H1 (cell line): Measurements from ENCODE around the gene FNIP2. TPM values are rescaled to one million over a fixed set of nuclear protein-coding genes. Genes with fewer than 3 reads are reported as not detected.

Experiments used
- CTCF ChIA-PET: fragments of 300-600 bp; sonication (Branson Sonifier 250); formaldehyde crosslinking; loops from one replicate; lab custom pipeline; 2021; ENCODE audit not compliant: partially characterized antibody; lab: Charles Lee
- POLR2A ChIA-PET: fragments of 300-600 bp; sonication (Branson Sonifier 250); formaldehyde crosslinking; loops from one replicate; lab custom pipeline; 2021; ENCODE audit warnings: inconsistent platforms; ENCODE audit not compliant: partially characterized antibody; lab: Charles Lee
- DNase-seq, 2 experiments: peaks; one replicate each; pipeline versions ENCODE4 v3.0.0 to v3.0.0-alpha.2; 2010 to 2022; ENCODE audit warnings: low spot score in 2 of 2, low read depth in 1 of 2, mixed read lengths in 1 of 2
- FAIRE-seq: peaks from 2 replicates; lab custom pipeline; 2011; peaks lifted over from hg19 to GRCh38; lab: Jason Lieb, UNC
- H2AFZ ChIP-seq: 2 replicates; pipeline ENCODE4 v1.8.1; 2012; ENCODE audit warnings: low read length, inconsistent platforms
- H2AK5ac ChIP-seq: 2 replicates; pipeline ENCODE4 v1.6.1; 2013; ENCODE audit warnings: low read depth, low read length
- H2BK120ac ChIP-seq: replicated peaks from 2 replicates; pipeline ENCODE3; 2013; ENCODE audit warnings: low read depth, low read length, inconsistent platforms
- H2BK12ac ChIP-seq: 2 replicates; pipeline ENCODE4 v1.6.1; 2013; ENCODE audit warnings: low read depth, low read length
- H2BK15ac ChIP-seq: 2 replicates; pipeline ENCODE4 v1.6.1; 2013; ENCODE audit warnings: low read length
- H2BK20ac ChIP-seq: 2 replicates; pipeline ENCODE4 v1.6.1; 2013; ENCODE audit warnings: low read length
- H2BK5ac ChIP-seq: 2 replicates; pipeline ENCODE4 v1.6.1; 2013; ENCODE audit warnings: low read depth, low read length
- H3K14ac ChIP-seq: 2 replicates; pipeline ENCODE4 v1.6.1; 2013; ENCODE audit warnings: inconsistent platforms; ENCODE audit not compliant: insufficient read length
- H3K18ac ChIP-seq: 2 replicates; pipeline ENCODE4 v1.6.1; 2013; ENCODE audit warnings: low read length; ENCODE audit errors: extremely low read depth
- H3K23ac ChIP-seq: 2 replicates; pipeline ENCODE4 v1.6.1; 2013; ENCODE audit warnings: inconsistent platforms; ENCODE audit not compliant: insufficient read length
- H3K23me2 ChIP-seq: 2 replicates; pipeline ENCODE4 v1.6.1; 2013; ENCODE audit warnings: low read depth, low read length
- H3K27ac ChIP-seq: 2 replicates; pipeline ENCODE4 v1.6.1; 2011; ENCODE audit warnings: low read depth, low read length, inconsistent platforms
- H3K27me3 ChIP-seq, 4 experiments: replicated peaks in 1 of 4; 1 replicate in 1 of 4; 2 replicates in 3 of 4; pipeline versions ENCODE4 v1.6.1 to v1.8.1; 2011 to 2013; ENCODE audit warnings: low read length in 3 of 4, mild to moderate bottlenecking in 3 of 4, inconsistent platforms in 2 of 4, mixed read lengths in 2 of 4, moderate library complexity in 1 of 4; ENCODE audit not compliant: control insufficient read depth in 3 of 4, insufficient read depth in 3 of 4; ENCODE audit errors: extremely low read depth in 1 of 4
- H3K36me3 ChIP-seq, 4 experiments: 2 replicates each; pipeline versions ENCODE4 v1.6.1 to v1.8.1; 2011 to 2013; ENCODE audit warnings: mild to moderate bottlenecking in 4 of 4, low read length in 3 of 4, moderate library complexity in 2 of 4, control low read depth in 1 of 4, inconsistent platforms in 1 of 4; ENCODE audit not compliant: insufficient read depth in 4 of 4, control insufficient read depth in 2 of 4
- H3K4ac ChIP-seq: replicated peaks from 2 replicates; pipeline ENCODE3; 2013; ENCODE audit warnings: low read length, low read depth, mixed read lengths, inconsistent platforms; ENCODE audit not compliant: insufficient read length
- H3K4me1 ChIP-seq, 4 experiments: replicated peaks in 1 of 4; 1 replicate in 1 of 4; 2 replicates in 3 of 4; pipeline versions ENCODE4 v1.6.1 to v1.8.1; 2011 to 2013; ENCODE audit warnings: low read length in 3 of 4, inconsistent platforms in 2 of 4, mixed read lengths in 1 of 4; ENCODE audit not compliant: insufficient read depth in 4 of 4, control insufficient read depth in 3 of 4
- H3K4me2 ChIP-seq, 2 experiments: 2 replicates each; pipeline versions ENCODE4 v1.6.1 to v1.8.1; 2011 to 2013; ENCODE audit warnings: low read depth in 2 of 2, low read length in 2 of 2, control low read depth in 1 of 2, inconsistent platforms in 1 of 2, mild to moderate bottlenecking in 1 of 2; ENCODE audit not compliant: insufficient read depth in 1 of 2
- H3K4me3 ChIP-seq, 4 experiments: fragments of 200-600, 300-600 bp in 1 of 4; sonication (generic), shearing (Covaris generic), sonication (Bioruptor Twin) in 1 of 4; 2 replicates each; pipeline versions ENCODE4 v1.5.1 to v1.8.1; 2011 to 2016; ENCODE audit warnings: low read length in 4 of 4, low read depth in 3 of 4, control low read depth in 2 of 4, inconsistent platforms in 2 of 4, mild to moderate bottlenecking in 2 of 4, mixed read lengths in 1 of 4, moderate library complexity in 1 of 4; ENCODE audit not compliant: insufficient read depth in 2 of 4; ENCODE audit errors: extremely low read depth in 1 of 4
- H3K56ac ChIP-seq: replicated peaks from 2 replicates; pipeline ENCODE3; 2013; ENCODE audit warnings: low read depth, mild to moderate bottlenecking, mixed read lengths, low read length, inconsistent platforms; ENCODE audit not compliant: insufficient read length
- H3K79me1 ChIP-seq: 2 replicates; pipeline ENCODE4 v1.6.1; 2013; ENCODE audit warnings: low read depth, low read length, control low read depth
- H3K79me2 ChIP-seq, 2 experiments: 2 replicates each; pipeline versions ENCODE4 v1.6.1 to v1.8.1; 2012 to 2013; ENCODE audit warnings: low read length in 2 of 2, mild to moderate bottlenecking in 2 of 2, inconsistent platforms in 1 of 2; ENCODE audit not compliant: insufficient read depth in 2 of 2, control insufficient read depth in 1 of 2
- H3K9ac ChIP-seq, 4 experiments: replicated peaks in 1 of 4; 1 replicate in 1 of 4; 2 replicates in 3 of 4; pipeline versions ENCODE4 v1.6.1 to v1.8.1; 2011 to 2013; ENCODE audit warnings: low read depth in 3 of 4, low read length in 3 of 4, control low read depth in 2 of 4, mild to moderate bottlenecking in 2 of 4, moderate library complexity in 2 of 4, inconsistent platforms in 1 of 4; ENCODE audit errors: extremely low read depth in 1 of 4
- H3K9me3 ChIP-seq, 2 experiments: 2 replicates each; pipeline versions ENCODE4 v1.6.1 to v1.8.1; 2012 to 2013; ENCODE audit warnings: mild to moderate bottlenecking in 2 of 2, moderate library complexity in 2 of 2, control low read depth in 1 of 2, inconsistent platforms in 1 of 2, low read depth in 1 of 2, low read length in 1 of 2, mixed read lengths in 1 of 2; ENCODE audit not compliant: insufficient read depth in 2 of 2
- H4K20me1 ChIP-seq, 2 experiments: replicated peaks in 1 of 2; 2 replicates each; pipeline versions ENCODE3 to v1.8.1; 2011 to 2013; ENCODE audit warnings: inconsistent platforms in 2 of 2, low read length in 2 of 2, mild to moderate bottlenecking in 1 of 2; ENCODE audit not compliant: insufficient read depth in 2 of 2, control insufficient read depth in 1 of 2
- H4K5ac ChIP-seq: 2 replicates; pipeline ENCODE4 v1.6.1; 2013; ENCODE audit warnings: low read length, low read depth, mixed read lengths, inconsistent platforms; ENCODE audit not compliant: insufficient read length
- H4K8ac ChIP-seq: 2 replicates; pipeline ENCODE4 v1.8.0; 2013; ENCODE audit warnings: mild to moderate bottlenecking, moderate library complexity, low read length, inconsistent platforms; ENCODE audit not compliant: insufficient read depth; ENCODE audit errors: extremely low read depth
- H4K91ac ChIP-seq: replicated peaks from 2 replicates; pipeline ENCODE3; 2013; ENCODE audit warnings: low read length, mixed read lengths, inconsistent platforms; ENCODE audit not compliant: insufficient read length
- RXRA ChIP-seq: IDR thresholded peaks from 2 replicates; pipeline ENCODE4 v1.6.1; 2011; ENCODE audit warnings: low read depth, mild to moderate bottlenecking, low read length, moderate library complexity; ENCODE audit not compliant: insufficient read depth
- WGBS, 2 experiments: shearing (Covaris generic) in 1 of 2; methylation state at CpG; one replicate each; pipeline versions ENCODE4 v1.1.6 to v1.1.7; 2013 to 2015; ENCODE audit warnings: low lambda C conversion rate in 2 of 2, mixed read lengths in 2 of 2, inconsistent platforms in 1 of 2, low coverage in 1 of 2, missing lambda C conversion rate in 1 of 2; ENCODE audit not compliant: insufficient replicate concordance in 2 of 2, insufficient coverage in 1 of 2, insufficient read length in 1 of 2; ENCODE audit errors: extremely low coverage in 1 of 2, missing lambda C conversion rate in 1 of 2; 5-methylcytosine and 5-hydroxymethylcytosine counted together
- polyA plus RNA-seq, 7 experiments: library from polyadenylated mRNA; depleted of rRNA in 3 of 7; stranded (reverse) in 5 of 7; unstranded in 2 of 7; fragments of >200 nt in 5 of 7; fragments of 200-250 nt in 2 of 7; gene quantifications; 1 replicate in 5 of 7; 2 replicates in 1 of 7; 4 replicates in 1 of 7; pipeline versions ENCODE4 v1.2.1 to v1.2.3, GENCODE V29; 2011 to 2013; ENCODE audit warnings: missing spikeins in 2 of 7, mixed read lengths in 2 of 7
- total RNA-seq: library from RNA; stranded (reverse); fragmentation: NEBNext Ultra II Directional; extraction: Animal tissue kit (Norgen Biotek cat#: 25700); gene quantifications from 2 replicates; pipeline ENCODE4 v1.2.1, GENCODE V29; 2021

FNIP2 gene
- total and polyA plus RNA-seq, 2 of the 8 experiments (the other 6 are each of a cell fraction or from before 2014, with no cell fraction given), result 4.0 to 13.0 TPM

- H3K18ac ChIP-seq, result no peak overlapping the region
- H2BK5ac ChIP-seq, result no peak overlapping the region
- H2BK20ac ChIP-seq, result no peak overlapping the region
- no peak overlapping the region for H3K23ac ChIP-seq
- H2BK120ac ChIP-seq, result no peak overlapping the region
- FAIRE-seq, result no peak
- H3K14ac ChIP-seq, result no peak overlapping the region
- no peak overlapping the region for H3K56ac ChIP-seq
- no peak overlapping the region for H2BK12ac ChIP-seq
- 96% methylated on average over 4 of the region's 4 CpGs; no CpG with 5 or more reads in 1 of the 2 experiments for WGBS, 2 experiments
- H3K4ac ChIP-seq, result no peak overlapping the region
- no peaks in the 10 kb centered on the region for H3K9me3 ChIP-seq
- no peaks in the 10 kb centered on the region for H3K23me2 ChIP-seq
- no peak overlapping the region for H3K9ac ChIP-seq
- H3K4me2 ChIP-seq, result no peak overlapping the region
- no peak overlapping the region for H4K5ac ChIP-seq
- no peak overlapping the region for H2AFZ ChIP-seq
- no peaks in the 10 kb centered on the region for H3K79me2 ChIP-seq
- POLR2A ChIA-PET, result interaction anchor here (0.6 to 0.7 kb wide), 2 partner anchors 10 to 116 kb away, joined by 3 read pairs; no protein-coding TSS in a partner anchor
- no peaks in the 10 kb centered on the region for H3K79me1 ChIP-seq
- H2AK5ac ChIP-seq, result no peak overlapping the region
- H3K27me3 ChIP-seq, result no peaks in the 10 kb centered on the region
- TF ChIP-seq RXRA, result no peak
- TF ChIP-seq, all 59 proteins: peak for 0
- Histone ChIP-seq H4K91ac (no peak overlapping the region), H4K8ac (no peak overlapping the region), H3K36me3 (no peaks in the 10 kb centered on the region), H2BK15ac (no peak overlapping the region), H3K4me3 (no peak overlapping the region), H3K4me1 (peaks cover 0 to 6% (median 2%) of the 10 kb centered on the region in 4 experiments; a peak in 4 of 7 replicates), H3K27ac (no peak overlapping the region), H4K20me1 (no peaks in the 10 kb centered on the region)
- no peak for DNase-seq
- CTCF ChIA-PET, result interaction anchor here (0.8 to 10.1 kb wide), 4 partner anchors 10 to 352 kb away, joined by 3 to 91 read pairs (median 8); no protein-coding TSS in a partner anchor
Observed at GRCh38 chr4:158840131-158840530, 71.3 kb downstream of the FNIP2 start.
